PFSK-1 (cell line): ENCODE results near the gene GDF9.

Source experiments
- FOXP2 ChIP-seq: optimal IDR thresholded peaks from 2 replicates; pipeline ENCODE3; 2011; ENCODE audit warnings: borderline replicate concordance, control low read depth, inconsistent platforms; ENCODE audit not compliant: insufficient read depth; ENCODE audit errors: extremely low read length, extremely low read depth
- POLR2AphosphoS5 ChIP-seq: IDR thresholded peaks from 2 replicates; pipeline ENCODE4 v1.6.1; 2012; ENCODE audit warnings: low read depth, mild to moderate bottlenecking, control low read depth, low read length, moderate library complexity
- REST ChIP-seq, 2 experiments: IDR thresholded peaks; 2 replicates each; pipeline versions ENCODE4 v1.6.1 to v1.8.0; 2011 to 2012; ENCODE audit warnings: low read depth in 2 of 2, low read length in 2 of 2, control low read depth in 1 of 2, inconsistent platforms in 1 of 2, mild to moderate bottlenecking in 1 of 2, moderate library complexity in 1 of 2; ENCODE audit not compliant: insufficient read depth in 1 of 2
- SIN3A ChIP-seq: IDR thresholded peaks from 2 replicates; pipeline ENCODE4 v1.6.1; 2012; ENCODE audit warnings: mild to moderate bottlenecking, low read length, moderate library complexity, borderline replicate concordance; ENCODE audit not compliant: insufficient read depth
- TAF1 ChIP-seq: IDR thresholded peaks from 2 replicates; pipeline ENCODE4 v1.6.1; 2012; ENCODE audit warnings: low read length, control low read depth, borderline replicate concordance; ENCODE audit not compliant: insufficient read depth

GDF9 gene

GRCh38 chr5:132849347-132849746, 16.9 kb downstream of the GDF9 start:
- TF ChIP-seq REST (IDR thresholded peaks at IDR 0.05; ENCODE audit: insufficient read depth in 1 of 2, low read depth in 2 of 2, low read length in 2 of 2) (no peak), POLR2AphosphoS5 (no peak), SIN3A (no peak), TAF1 (no peak), FOXP2 (no peak)

GRCh38 chr5:132848270-132848669, 18.0 kb downstream of the GDF9 start:
- TF ChIP-seq POLR2AphosphoS5 (no peak), TAF1 (no peak), SIN3A (no peak), FOXP2 (no peak), REST (IDR thresholded peaks at IDR 0.05; ENCODE audit: insufficient read depth in 1 of 2, low read depth in 2 of 2, low read length in 2 of 2) (no peak)

- no peak for TF ChIP-seq POLR2AphosphoS5
- no peak for TF ChIP-seq FOXP2
- no peak for TF ChIP-seq SIN3A
- TF ChIP-seq REST (IDR thresholded peaks at IDR 0.05; ENCODE audit: insufficient read depth in 1 of 2, low read depth in 2 of 2, low read length in 2 of 2) = no peak
- no peak for TF ChIP-seq TAF1
These were observed 25.0 kb downstream of the GDF9 start for GRCh38 chr5:132841305-132841704.

DNA sequence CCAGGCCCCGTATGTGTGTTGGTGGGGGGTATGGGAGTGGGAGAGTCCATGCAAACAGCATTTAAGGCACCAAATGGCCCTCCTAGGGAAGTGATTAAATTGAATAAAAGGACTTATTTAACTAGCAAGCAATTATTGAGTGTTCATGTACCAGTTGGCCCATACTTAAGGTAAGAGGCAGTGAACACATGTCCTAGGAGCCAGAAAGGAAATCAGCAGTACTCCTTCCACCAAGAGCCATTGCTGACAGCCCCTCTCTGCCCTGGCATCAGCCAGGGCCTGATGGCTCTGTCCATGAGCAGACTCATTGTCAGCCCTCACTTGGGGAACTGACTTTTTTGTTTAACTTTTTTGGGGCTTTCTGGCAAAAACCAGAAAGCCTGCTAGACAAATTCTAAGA, 25.4 kb downstream of the GDF9 start:
- TF ChIP-seq FOXP2 = no peak
- no peak for TF ChIP-seq POLR2AphosphoS5
- no peak for TF ChIP-seq TAF1
- TF ChIP-seq SIN3A = no peak
- no peak for TF ChIP-seq REST (IDR thresholded peaks at IDR 0.05; ENCODE audit: insufficient read depth in 1 of 2, low read depth in 2 of 2, low read length in 2 of 2)

- no peak for TF ChIP-seq SIN3A
- no peak for TF ChIP-seq FOXP2
- no peak for TF ChIP-seq REST (IDR thresholded peaks at IDR 0.05; ENCODE audit: insufficient read depth in 1 of 2, low read depth in 2 of 2, low read length in 2 of 2)
- no peak for TF ChIP-seq POLR2AphosphoS5
- no peak for TF ChIP-seq TAF1
These were observed 26.0 kb downstream of the GDF9 start for GRCh38 chr5:132840313-132840712.
